Psoas muscle (tissue), 8 donors: ENCODE data around the gene CRYGN. TPM values are rescaled to one million over a fixed set of nuclear protein-coding genes. Genes with fewer than 3 reads are reported as not detected.

Experiments
- ATAC-seq, 4 donors: fragments of 200-7000 bp; cut with Tn5 transposase; one replicate each; pipeline ENCODE4 v1.9.1; 2020; ENCODE audit warnings: moderate library complexity in 3 of 4, mild to moderate bottlenecking in 2 of 4
- DNase-seq, 2 donors: peaks; one replicate each; pipeline ENCODE4 v3.0.0-alpha.2; 2020
- H3K27ac ChIP-seq: fragments of 200-600 bp; one replicate; pipeline ENCODE4 v1.8.0; 2022
- H3K27me3 ChIP-seq, 3 donors: fragments of 200-600 bp in 1 of 3; one replicate each; pipeline versions ENCODE4 v1.6.1 to v1.8.0; 2013 to 2022; ENCODE audit warnings: low read length in 2 of 3, mild to moderate bottlenecking in 2 of 3, moderate library complexity in 1 of 3; ENCODE audit not compliant: insufficient read depth in 3 of 3
- H3K36me3 ChIP-seq, 2 donors: fragments of 200-600 bp in 1 of 2; one replicate each; pipeline versions ENCODE4 v1.6.1 to v1.8.0; 2013 to 2022; ENCODE audit warnings: low read depth in 1 of 2, mild to moderate bottlenecking in 1 of 2, moderate library complexity in 1 of 2; ENCODE audit not compliant: insufficient read depth in 1 of 2
- H3K4me1 ChIP-seq: fragments of 200-600 bp; one replicate; pipeline ENCODE4 v1.8.0; 2022
- H3K4me3 ChIP-seq: fragments of 200-600 bp; one replicate; pipeline ENCODE4 v1.8.0; 2022; ENCODE audit warnings: mild to moderate bottlenecking
- H3K9me3 ChIP-seq: fragments of 200-600 bp; one replicate; pipeline ENCODE4 v1.8.0; 2022
- CTCF ChIP-seq: fragments of 200-600 bp; IDR thresholded peaks from one replicate; pipeline ENCODE4 v1.8.0; 2022; ENCODE audit warnings: antibody characterized with exemption
- WGBS, 3 donors: extraction: QIAGEN DNeasy Blood & Tissue Kit; methylation state at CpG; one replicate each; pipeline versions ENCODE4 v1.1.6 to v1.1.7; 2013; 5-methylcytosine and 5-hydroxymethylcytosine counted together
- intact Hi-C, 2 donors: fragments of 100-400 bp; cut with DNase I; formaldehyde crosslinking; loops; one replicate each; pipeline versions ENCODE4 v1.11.0 to v1.14.2; 2022
- polyA plus RNA-seq, 3 donors: library from polyadenylated mRNA; stranded (reverse); fragments of 200-250 nt; gene quantifications; one replicate each; pipeline ENCODE4 v1.2.3, GENCODE V29; 2013
- total RNA-seq, 4 donors: library from RNA; stranded (reverse); fragmentation: NEBNext Ultra II Directional in 2 of 4; extraction: Animal tissue kit (Norgen Biotek cat#: 25700) in 2 of 4; gene quantifications; one replicate each; pipeline versions ENCODE4 v1.2.1 to v1.2.4, GENCODE V29; 2021 to 2023
- donor health status: healthy with polysubstance abuse.
- donor health status: DM: no; HTN: no; CAD: no; lungs with moderate emphysema.
- donor health status: Bipolar disorder and iron deficiency.
- donor health status: healthy.
- donor health status: DM: yes; HTN: yes; CAD: no.
- donor health status: DM: no; HTN: no; CAD: no.
- donor health status: DM: no; HTN: no; CAD: no.
- donor health status: DM: yes; HTN: yes; CAD: no.

Gene CRYGN
- total and polyA plus RNA-seq, 7 donors = 0.12 to 0.15 TPM; not detected in 5

- intact Hi-C loops = no loop called here
- TF ChIP-seq CTCF = no peak
- Histone ChIP-seq H3K4me1 (no peaks in the 10 kb centered on the region), H3K4me3 (no peak overlapping the region), H3K36me3 (no peaks in the 10 kb centered on the region), H3K27ac (peak overlapping the region; percentile 38), H3K27me3 (peaks cover 0 to 10% (median 2%) of the 10 kb centered on the region in 3 donors), H3K9me3 (no peaks in the 10 kb centered on the region)
- 60 to 67% (median 63%) methylated on average over 7 of the region's 7 CpGs for WGBS, 3 donors
- DNase-seq (no peak), ATAC-seq (peak in 1 of 4 donors; percentile 31)
Observed at GRCh38 chr7:151425670-151426440, 14.1 kb downstream of the CRYGN start.

- Histone ChIP-seq H3K27ac (no peak overlapping the region), H3K4me3 (no peak overlapping the region), H3K27me3 (peaks cover 0 to 10% (median 4%) of the 10 kb centered on the region in 3 donors), H3K9me3 (peaks cover 1% of the 10 kb centered on the region), H3K4me1 (no peaks in the 10 kb centered on the region), H3K36me3 (no peaks in the 10 kb centered on the region)
- DNase-seq = no peak
- ATAC-seq = no peak
- TF ChIP-seq CTCF = no peak
- intact Hi-C loops = no loop called here
- WGBS, 3 donors = 84 to 85% (median 84%) methylated on average over 5 of the region's 5 CpGs
Observed at GRCh38 chr7:151424799-151425198, 15.1 kb downstream of the CRYGN start.

GRCh38 chr7:151423936-151424335, 16.0 kb downstream of the CRYGN start:
- ATAC-seq = no peak
- no peak overlapping the region for H3K27ac ChIP-seq

GRCh38 chr7:151423226-151423625, 16.7 kb downstream of the CRYGN start:
- H3K36me3 ChIP-seq = no peaks in the 10 kb centered on the region
- intact Hi-C loops = no loop called here
- H3K9me3 ChIP-seq = peaks cover 6% of the 10 kb centered on the region
- no peak overlapping the region for H3K4me3 ChIP-seq
- no peak for ATAC-seq
- no peak for DNase-seq
- TF ChIP-seq CTCF = no peak
- no peak overlapping the region for H3K27ac ChIP-seq
- 72 to 79% (median 73%) methylated on average over 7 of the region's 7 CpGs for WGBS, 3 donors
- peaks cover 0 to 10% (median 4%) of the 10 kb centered on the region in 3 donors for H3K27me3 ChIP-seq
- H3K4me1 ChIP-seq = no peaks in the 10 kb centered on the region

More at GRCh38 chr7:151423936-151424335, 16.0 kb downstream of the CRYGN start:
- intact Hi-C loops = no loop called here
- Histone ChIP-seq H3K4me3 (no peak overlapping the region), H3K36me3 (no peaks in the 10 kb centered on the region), H3K27me3 (peaks cover 0 to 10% (median 4%) of the 10 kb centered on the region in 3 donors), H3K9me3 (peaks cover 6% of the 10 kb centered on the region), H3K4me1 (no peaks in the 10 kb centered on the region)
- DNase-seq = no peak
- no peak for TF ChIP-seq CTCF
- 74 to 79% (median 79%) methylated on average over 5 of the region's 5 CpGs for WGBS, 3 donors

GRCh38 chr7:151422212-151422611, 17.7 kb downstream of the CRYGN start:
- Histone ChIP-seq H3K27ac (no peak overlapping the region), H3K27me3 (peaks cover 0 to 7% (median 4%) of the 10 kb centered on the region in 3 donors), H3K36me3 (no peaks in the 10 kb centered on the region), H3K9me3 (peaks cover 6% of the 10 kb centered on the region), H3K4me1 (no peaks in the 10 kb centered on the region), H3K4me3 (no peak overlapping the region)
- no peak for TF ChIP-seq CTCF
- ATAC-seq (no peak), DNase-seq (no peak)
- intact Hi-C loops = no loop called here
- WGBS, 3 donors = 84 to 87% (median 85%) methylated on average over 5 of the region's 5 CpGs
